OCI-LY7 (cell line): ENCODE results near the gene CKLF. TPM values are rescaled to one million over a fixed set of nuclear protein-coding genes. Genes with fewer than 3 reads are reported as not detected.
"Not testable (repeated sequence)": the region's sequence is repeated elsewhere in the genome, so short reads cannot be mapped to it uniquely, and the experiment has no call there.

Experiments
- BruUV-seq: library from RNA; stranded (reverse); fragments of 400-500 nt; replicated peaks from 2 replicates; lab custom pipeline; 2021; lab: Mats Ljungman, UMichigan
- CTCF ChIA-PET: fragments of 300-600 bp; sonication (Branson Sonifier 250); formaldehyde crosslinking; loops from one replicate; lab custom pipeline; 2022; ENCODE audit warnings: antibody characterized with exemption; ENCODE audit not compliant: unreplicated experiment; lab: Charles Lee
- POLR2A ChIA-PET: fragments of 300-600 bp; sonication (Branson Sonifier 250); formaldehyde crosslinking; loops from one replicate; lab custom pipeline; 2022; ENCODE audit warnings: antibody characterized with exemption; lab: Charles Lee
- DNase-seq: peaks from one replicate; pipeline ENCODE4 v3.0.0-alpha.2; 2015; ENCODE audit warnings: low spot score
- H2AFZ ChIP-seq: fragments of 200-600 bp; sonication (generic), shearing (Covaris generic); 2 replicates; pipeline ENCODE4 v1.6.1; 2014; ENCODE audit warnings: mild to moderate bottlenecking, antibody characterized with exemption, low read length, moderate library complexity
- H3K27ac ChIP-seq: fragments of 200-600 bp; sonication (generic); 2 replicates; pipeline ENCODE4 v1.5.1; 2014; ENCODE audit warnings: mixed run types, low read depth, mild to moderate bottlenecking, moderate library complexity, low read length, inconsistent platforms; ENCODE audit not compliant: poor library complexity, severe bottlenecking
- H3K36me3 ChIP-seq: fragments of 200-600 bp; sonication (generic); 2 replicates; pipeline ENCODE4 v1.6.1; 2014; ENCODE audit warnings: mild to moderate bottlenecking, antibody characterized with exemption, low read length, moderate library complexity, mixed read lengths; ENCODE audit not compliant: insufficient read depth
- H3K4me1 ChIP-seq: fragments of 200-600 bp; sonication (generic); 2 replicates; pipeline ENCODE4 v1.5.1; 2014; ENCODE audit warnings: mild to moderate bottlenecking, low read length; ENCODE audit not compliant: insufficient read depth, poor library complexity, severe bottlenecking
- H3K4me2 ChIP-seq: fragments of 200-600 bp; sonication (generic); 2 replicates; pipeline ENCODE4 v1.6.1; 2014; ENCODE audit warnings: mild to moderate bottlenecking, low read length
- H3K4me3 ChIP-seq: fragments of 200-600 bp; sonication (generic); 2 replicates; pipeline ENCODE4 v1.5.1; 2014; ENCODE audit warnings: mild to moderate bottlenecking, low read depth, low read length; ENCODE audit not compliant: poor library complexity, severe bottlenecking
- H3K79me2 ChIP-seq: fragments of 200-600 bp; sonication (generic); 2 replicates; pipeline ENCODE4 v1.6.1; 2016; ENCODE audit warnings: low read depth, mild to moderate bottlenecking, low read length, moderate library complexity, mixed read lengths; ENCODE audit not compliant: insufficient read depth
- H3K9me2 ChIP-seq: fragments of 200-600 bp; sonication (generic); 2 replicates; pipeline ENCODE4 v1.6.1; 2016; ENCODE audit warnings: mild to moderate bottlenecking, low read length, mixed read lengths; ENCODE audit not compliant: insufficient read depth
- H3K9me3 ChIP-seq: fragments of 200-600 bp; sonication (generic); 2 replicates; pipeline ENCODE4 v1.6.1; 2014; ENCODE audit warnings: mild to moderate bottlenecking, mixed run types, low read length, mixed read lengths
- H4K20me1 ChIP-seq: fragments of 200-600 bp; sonication (generic); 2 replicates; pipeline ENCODE4 v1.6.1; 2014; ENCODE audit warnings: mild to moderate bottlenecking, antibody characterized with exemption, low read length, moderate library complexity, mixed read lengths; ENCODE audit not compliant: insufficient read depth
- CTCF ChIP-seq: fragments of 200-600 bp; sonication (generic); conservative IDR thresholded peaks from 2 replicates; pipeline ENCODE4 v1.5.1; 2014; ENCODE audit warnings: mild to moderate bottlenecking, antibody characterized with exemption, low read length, moderate library complexity, mixed read lengths
- EZH2phosphoT487 ChIP-seq: fragments of 200-600 bp; sonication (generic); IDR thresholded peaks from 2 replicates; pipeline ENCODE4 v1.6.1; 2018; ENCODE audit warnings: low read depth, borderline replicate concordance, mild to moderate bottlenecking, mixed run types, antibody characterized with exemption, low read length, moderate library complexity, mixed read lengths
- intact Hi-C: fragments of 100-400 bp; cut with micrococcal nuclease; formaldehyde crosslinking; loops from one replicate; pipeline ENCODE4 v1.10.0; 2022; ENCODE audit not compliant: unreplicated experiment
- total RNA-seq, 2 experiments: library from RNA; depleted of rRNA in 1 of 2; stranded (reverse); fragments of >200 nt in 1 of 2; shearing (Covaris generic) in 1 of 2; gene quantifications; 2 replicates each; pipeline ENCODE4 v1.2.3, GENCODE V29; 2014 to 2022

The CKLF gene
- total RNA-seq, 2 experiments from 2014 or later: 56.6 to 98.7 TPM

- no peak overlapping the region for H3K4me3 ChIP-seq
- DNase-seq: no peak
- no peaks in the 10 kb centered on the region for H3K9me3 ChIP-seq
- TF ChIP-seq CTCF (no peak), EZH2phosphoT487 (no peak)
- H3K9me2 ChIP-seq: no peaks in the 10 kb centered on the region
- no TSS peak for BruUV-seq
- ChIA-PET CTCF (no interaction called here), POLR2A (interaction anchor here (1.1 to 1.3 kb wide), 2 partner anchors 10 to 63 kb away, joined by 3 read pairs; no protein-coding TSS in a partner anchor)
- no peak overlapping the region for H3K4me2 ChIP-seq
- no peak overlapping the region for H3K27ac ChIP-seq
- no peak overlapping the region for H2AFZ ChIP-seq
- no peaks in the 10 kb centered on the region for H4K20me1 ChIP-seq
- no peaks in the 10 kb centered on the region for H3K36me3 ChIP-seq
- intact Hi-C loops: no loop called here
- peaks cover 17% of the 10 kb centered on the region for H3K4me1 ChIP-seq
- H3K79me2 ChIP-seq: no peaks in the 10 kb centered on the region
Measured at GRCh38 chr16:66512272-66513110, 39.9 kb upstream of the CKLF start.

- intact Hi-C loops: no loop called here
- Histone ChIP-seq H4K20me1 (no peaks in the 10 kb centered on the region), H3K27ac (no peak overlapping the region), H3K4me1 (peaks cover 24% of the 10 kb centered on the region), H3K79me2 (no peaks in the 10 kb centered on the region), H3K9me2 (no peaks in the 10 kb centered on the region), H3K36me3 (no peaks in the 10 kb centered on the region), H3K4me2 (no peak overlapping the region), H3K9me3 (no peaks in the 10 kb centered on the region), H2AFZ (no peak overlapping the region), H3K4me3 (no peak overlapping the region)
- CTCF ChIA-PET: no interaction called here
- BruUV-seq: no TSS peak
- no peak for TF ChIP-seq EZH2phosphoT487
- DNase-seq: no peak
- POLR2A ChIA-PET: no interaction called here
Measured at GRCh38 chr16:66513111-66513723, 39.2 kb upstream of the CKLF start.

- H4K20me1 ChIP-seq, POLR2A ChIA-PET, DNase-seq, BruUV-seq, CTCF ChIA-PET, H3K36me3 ChIP-seq, H3K4me3 ChIP-seq, H3K27ac ChIP-seq, H3K4me2 ChIP-seq, intact Hi-C loops, H3K9me3 ChIP-seq, H3K79me2 ChIP-seq, H2AFZ ChIP-seq, H3K9me2 ChIP-seq: not testable (repeated sequence)
- H3K4me1 ChIP-seq: peaks cover 24% of the 10 kb centered on the region
Measured at GRCh38 chr16:66514391-66514790, 38.0 kb upstream of the CKLF start.

- H2AFZ ChIP-seq, BruUV-seq, CTCF ChIA-PET, H3K79me2 ChIP-seq, H3K4me3 ChIP-seq, H3K9me2 ChIP-seq, H4K20me1 ChIP-seq, H3K9me3 ChIP-seq, H3K4me2 ChIP-seq, H3K36me3 ChIP-seq, H3K27ac ChIP-seq, DNase-seq: not testable (repeated sequence)
- peaks cover 24% of the 10 kb centered on the region for H3K4me1 ChIP-seq
- POLR2A ChIA-PET: interaction anchor here (0.7 kb wide), 1 partner anchor 110 kb away, joined by 3 read pairs; no protein-coding TSS in a partner anchor
- intact Hi-C loops: loop anchor here (1.0 kb wide), 1 partner anchor 109 kb away; no protein-coding TSS in a partner anchor
Measured at GRCh38 chr16:66514980-66515595, 37.3 kb upstream of the CKLF start.
